ENCODE results near the gene OSTF1.

DNA sequence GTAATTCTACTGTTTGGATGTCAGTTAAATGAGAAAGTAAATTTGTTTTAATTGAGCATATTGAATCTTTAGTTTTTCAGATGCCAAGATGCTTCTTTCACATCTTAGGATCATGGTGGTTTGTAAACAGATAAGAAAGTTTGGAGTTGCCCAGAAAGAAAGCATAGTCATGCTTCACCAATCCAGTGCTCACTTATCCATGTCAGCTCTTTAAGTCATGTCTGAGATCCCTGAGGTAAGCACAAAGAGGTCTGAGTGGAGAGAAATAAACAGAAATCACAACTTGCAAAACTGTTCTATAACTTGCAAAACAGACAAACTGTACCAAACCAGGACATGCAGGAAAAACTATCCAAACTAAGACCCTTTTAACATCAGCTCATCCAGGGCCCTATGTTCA is 87.7 kb downstream of the OSTF1 start:
- TF ChIP-seq, protein P1, sequence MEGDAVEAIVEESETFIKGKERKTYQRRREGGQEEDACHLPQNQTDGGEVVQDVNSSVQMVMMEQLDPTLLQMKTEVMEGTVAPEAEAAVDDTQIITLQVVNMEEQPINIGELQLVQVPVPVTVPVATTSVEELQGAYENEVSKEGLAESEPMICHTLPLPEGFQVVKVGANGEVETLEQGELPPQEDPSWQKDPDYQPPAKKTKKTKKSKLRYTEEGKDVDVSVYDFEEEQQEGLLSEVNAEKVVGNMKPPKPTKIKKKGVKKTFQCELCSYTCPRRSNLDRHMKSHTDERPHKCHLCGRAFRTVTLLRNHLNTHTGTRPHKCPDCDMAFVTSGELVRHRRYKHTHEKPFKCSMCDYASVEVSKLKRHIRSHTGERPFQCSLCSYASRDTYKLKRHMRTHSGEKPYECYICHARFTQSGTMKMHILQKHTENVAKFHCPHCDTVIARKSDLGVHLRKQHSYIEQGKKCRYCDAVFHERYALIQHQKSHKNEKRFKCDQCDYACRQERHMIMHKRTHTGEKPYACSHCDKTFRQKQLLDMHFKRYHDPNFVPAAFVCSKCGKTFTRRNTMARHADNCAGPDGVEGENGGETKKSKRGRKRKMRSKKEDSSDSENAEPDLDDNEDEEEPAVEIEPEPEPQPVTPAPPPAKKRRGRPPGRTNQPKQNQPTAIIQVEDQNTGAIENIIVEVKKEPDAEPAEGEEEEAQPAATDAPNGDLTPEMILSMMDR (IDR thresholded peaks at IDR 0.05 in 2 of 3, conservative IDR thresholded peaks at IDR 0.05 in 1 of 3; ENCODE audit: control insufficient read depth in 2 of 3, extremely low read depth in 1 of 3, insufficient read depth in 1 of 3, low read depth in 3 of 3, low read length in 3 of 3), result no peak
- TF ChIP-seq, protein P2, sequence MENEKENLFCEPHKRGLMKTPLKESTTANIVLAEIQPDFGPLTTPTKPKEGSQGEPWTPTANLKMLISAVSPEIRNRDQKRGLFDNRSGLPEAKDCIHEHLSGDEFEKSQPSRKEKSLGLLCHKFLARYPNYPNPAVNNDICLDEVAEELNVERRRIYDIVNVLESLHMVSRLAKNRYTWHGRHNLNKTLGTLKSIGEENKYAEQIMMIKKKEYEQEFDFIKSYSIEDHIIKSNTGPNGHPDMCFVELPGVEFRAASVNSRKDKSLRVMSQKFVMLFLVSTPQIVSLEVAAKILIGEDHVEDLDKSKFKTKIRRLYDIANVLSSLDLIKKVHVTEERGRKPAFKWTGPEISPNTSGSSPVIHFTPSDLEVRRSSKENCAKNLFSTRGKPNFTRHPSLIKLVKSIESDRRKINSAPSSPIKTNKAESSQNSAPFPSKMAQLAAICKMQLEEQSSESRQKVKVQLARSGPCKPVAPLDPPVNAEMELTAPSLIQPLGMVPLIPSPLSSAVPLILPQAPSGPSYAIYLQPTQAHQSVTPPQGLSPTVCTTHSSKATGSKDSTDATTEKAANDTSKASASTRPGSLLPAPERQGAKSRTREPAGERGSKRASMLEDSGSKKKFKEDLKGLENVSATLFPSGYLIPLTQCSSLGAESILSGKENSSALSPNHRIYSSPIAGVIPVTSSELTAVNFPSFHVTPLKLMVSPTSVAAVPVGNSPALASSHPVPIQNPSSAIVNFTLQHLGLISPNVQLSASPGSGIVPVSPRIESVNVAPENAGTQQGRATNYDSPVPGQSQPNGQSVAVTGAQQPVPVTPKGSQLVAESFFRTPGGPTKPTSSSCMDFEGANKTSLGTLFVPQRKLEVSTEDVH (IDR thresholded peaks at IDR 0.05; ENCODE audit: low read depth, partially characterized antibody), result no peak
- TF ChIP-seq NR2F1 (conservative IDR thresholded peaks at IDR 0.05), result no peak
- no peak for TF ChIP-seq BRCA1 (IDR thresholded peaks at IDR 0.05; ENCODE audit: low read depth, low read length)
- no peak for TF ChIP-seq SIN3A (IDR thresholded peaks at IDR 0.05; ENCODE audit: low read depth, low read length)

Measured in GM12878 (cell line).